Stimulated activated CD8-positive, alpha-beta memory T cell treated with anti-CD3 and anti-CD28 coated beads, Interleukin-15, amount 100 ng/mL, for 1 hour (primary cell): Measurements from ENCODE around the gene CDH13.

Experiments used
- DNase-seq: peaks from one replicate; pipeline ENCODE4 v3.0.0-alpha.2; 2020; ENCODE audit warnings: low read depth

The CDH13 gene

DNA sequence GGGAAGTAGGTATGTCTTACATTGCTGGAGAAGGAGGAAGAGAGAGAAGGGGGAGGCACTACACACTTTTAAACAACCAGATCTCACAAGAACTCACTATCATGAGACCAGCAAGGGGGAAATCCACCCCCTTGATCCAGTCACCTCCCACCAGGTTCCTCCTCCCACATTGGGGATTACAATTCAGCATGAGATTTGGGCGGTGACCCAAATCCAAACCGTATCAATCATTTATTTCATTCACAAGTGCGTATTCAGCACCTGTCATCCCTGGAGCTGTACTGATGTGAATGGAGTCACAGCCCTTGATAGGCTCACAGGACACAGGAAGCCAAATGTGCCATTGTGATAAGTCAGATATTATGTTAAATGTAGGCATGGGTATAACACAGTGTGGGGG lies 952.7 kb downstream of the CDH13 start:
- DNase-seq: no peak

DNA sequence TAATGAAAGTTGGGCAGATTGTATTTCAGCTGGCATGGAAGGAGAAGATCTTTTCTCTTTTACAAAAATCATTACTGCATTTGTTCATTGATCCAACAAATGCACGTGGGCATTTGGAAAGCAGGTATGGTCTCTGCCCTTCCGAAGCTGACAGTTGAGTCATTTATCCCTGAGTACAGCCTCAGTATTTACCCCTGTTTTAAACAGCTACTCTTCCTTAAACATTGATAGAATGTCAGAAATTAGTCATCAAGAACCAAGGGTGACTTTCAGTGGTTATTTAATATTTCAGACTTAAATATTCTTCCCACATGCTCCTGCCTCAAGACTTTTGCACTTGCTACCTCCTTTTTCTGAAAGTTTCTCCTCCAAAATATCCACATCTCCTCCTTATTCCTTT lies 954.3 kb downstream of the CDH13 start:
- DNase-seq: no peak

DNA sequence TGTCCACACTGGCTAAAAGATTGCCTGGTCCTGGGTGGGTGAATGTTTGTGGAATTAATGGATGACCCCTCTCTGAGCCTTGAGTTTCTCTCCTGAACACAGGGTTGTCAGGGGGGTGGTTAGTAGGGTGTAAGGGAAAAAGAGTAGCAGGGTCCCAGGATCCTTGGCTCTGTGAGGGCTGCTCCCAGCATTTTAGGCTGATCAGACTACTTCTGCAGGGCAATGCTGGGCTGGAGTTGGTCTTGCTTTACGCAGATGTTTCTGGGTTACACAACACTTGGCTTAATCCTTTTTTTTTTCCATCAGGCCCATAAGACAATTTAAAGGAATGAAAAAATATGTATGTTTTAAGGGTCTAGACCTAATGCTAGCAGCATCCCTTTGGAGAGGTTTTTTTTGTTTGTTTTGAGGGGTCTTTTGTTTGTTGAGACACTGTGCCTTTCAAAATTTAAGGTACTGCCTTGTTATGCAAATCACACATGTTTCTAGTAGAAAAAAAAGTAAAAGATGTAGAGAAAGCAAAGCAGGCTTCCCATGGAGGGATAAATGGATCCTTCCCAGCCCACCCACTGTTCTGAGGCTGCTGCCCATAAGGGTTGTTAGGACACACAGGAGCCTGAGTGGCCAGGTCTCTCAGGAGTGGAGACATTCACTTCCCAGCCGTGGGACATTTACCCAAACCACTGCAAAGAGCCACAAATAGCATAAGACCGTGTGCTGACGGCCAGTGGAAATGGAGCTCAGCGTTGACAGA lies 955.4 kb downstream of the CDH13 start:
- no peak for DNase-seq

DNA sequence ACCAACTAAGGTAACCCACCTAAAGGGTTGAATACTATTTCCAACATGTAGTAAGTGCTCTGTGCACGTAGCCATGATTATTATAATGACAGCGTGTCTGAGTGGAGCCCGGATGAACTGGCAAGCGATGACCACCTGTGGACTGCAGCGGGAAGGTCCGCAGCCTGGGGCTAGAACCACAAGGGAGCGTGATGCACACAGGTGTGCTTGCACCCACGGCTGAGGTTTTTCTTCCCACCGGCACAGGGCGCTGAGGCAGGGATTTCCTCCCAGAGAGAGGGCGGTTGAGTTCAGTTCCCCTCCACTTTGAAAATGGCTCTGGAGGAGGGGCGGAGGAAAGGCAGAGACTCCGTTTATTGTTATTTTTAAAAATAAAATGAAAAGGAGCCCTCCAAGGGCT lies 959.3 kb downstream of the CDH13 start:
- DNase-seq: no peak

DNA sequence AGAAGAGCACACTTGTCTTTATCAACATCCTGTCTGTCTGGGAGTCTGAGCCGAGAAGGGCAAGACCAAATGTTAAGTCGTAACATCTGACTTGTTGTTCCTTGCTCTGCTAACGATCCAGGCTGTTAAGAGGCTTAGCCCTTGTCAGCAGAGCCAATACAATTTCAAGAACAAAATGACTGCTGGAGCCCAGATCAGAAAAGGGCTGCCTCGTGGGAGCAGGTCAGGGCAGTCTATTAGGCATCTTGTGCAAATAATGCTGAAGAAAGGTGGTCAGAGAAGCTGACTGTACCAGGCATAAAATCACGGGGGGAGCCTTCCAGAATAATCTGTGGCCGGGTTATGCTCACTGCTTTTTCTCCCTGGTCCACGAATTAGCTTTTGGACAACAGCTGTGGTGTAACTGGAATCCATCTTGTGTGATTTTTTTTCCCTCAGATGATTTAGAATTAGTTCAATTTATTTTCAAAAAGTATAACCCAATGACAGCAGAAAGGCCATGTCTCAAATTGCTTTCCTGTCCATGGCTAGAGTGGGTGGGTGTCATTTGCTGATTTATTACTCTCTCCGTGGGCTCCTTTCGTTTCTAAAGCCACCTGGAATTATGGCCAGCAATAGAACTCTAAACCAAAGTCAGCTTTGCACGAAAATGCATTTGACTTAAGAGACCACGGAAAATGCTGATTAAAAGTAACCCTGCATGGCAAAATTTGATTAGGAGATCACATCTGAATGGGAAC lies 959.9 kb downstream of the CDH13 start:
- no peak for DNase-seq

DNA sequence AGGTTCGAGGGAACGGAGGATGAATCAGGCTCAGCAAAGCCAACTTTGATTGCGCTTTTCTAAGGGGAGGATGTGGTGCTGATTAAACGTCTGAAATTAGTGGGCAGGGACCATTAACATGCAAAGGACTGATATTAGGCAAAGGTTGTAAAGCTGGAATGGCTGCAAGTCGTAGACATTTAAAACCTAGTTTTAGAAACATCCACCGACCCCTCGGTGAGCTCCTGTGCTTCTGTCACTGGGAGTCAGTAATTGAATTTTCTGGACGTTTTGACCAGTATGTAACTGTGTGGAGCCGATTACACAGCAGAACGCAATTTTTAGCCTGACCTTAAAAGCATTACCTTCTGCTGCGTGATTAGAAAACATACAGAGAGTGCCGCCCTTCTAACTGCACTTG lies 960.4 kb downstream of the CDH13 start:
- DNase-seq: no peak

DNA sequence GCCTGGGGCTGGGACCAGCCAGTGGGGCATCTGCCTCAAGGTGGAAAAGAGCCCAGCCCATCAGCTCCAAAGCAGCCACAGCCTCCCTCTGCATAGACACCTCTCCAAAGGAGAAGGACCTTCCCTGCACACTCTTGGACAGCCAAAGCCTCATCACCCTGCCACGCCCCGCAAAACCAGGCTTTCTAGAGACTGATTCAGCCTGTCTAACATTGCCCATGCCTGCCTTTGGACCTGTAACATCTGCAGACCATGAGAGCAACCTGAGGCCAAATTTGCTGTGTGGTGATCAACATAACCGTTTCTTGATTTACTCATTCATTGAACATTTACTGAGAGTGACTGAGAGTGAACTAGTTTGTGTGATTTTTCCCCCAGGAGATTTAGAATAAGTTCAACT lies 961.3 kb downstream of the CDH13 start:
- DNase-seq: no peak

DNA sequence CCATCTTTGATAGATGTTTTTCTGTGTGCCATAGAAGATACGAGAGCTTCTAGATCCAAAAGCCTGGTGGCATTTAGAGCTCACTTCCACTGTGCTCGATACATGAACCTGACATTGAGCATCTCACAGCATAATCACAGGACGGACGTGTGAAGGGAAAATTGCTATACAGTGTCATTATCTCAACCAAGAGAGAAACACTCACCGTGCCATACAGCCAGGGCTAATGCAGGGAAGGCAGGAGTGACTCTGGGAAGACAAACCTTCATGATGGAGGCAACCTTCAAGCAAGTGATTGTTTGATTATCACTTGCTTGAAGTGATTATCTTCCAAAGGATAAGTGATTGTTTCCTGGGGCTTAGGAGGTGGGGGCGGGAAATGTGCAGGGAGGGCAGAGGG lies 962.8 kb downstream of the CDH13 start:
- DNase-seq: no peak

DNA sequence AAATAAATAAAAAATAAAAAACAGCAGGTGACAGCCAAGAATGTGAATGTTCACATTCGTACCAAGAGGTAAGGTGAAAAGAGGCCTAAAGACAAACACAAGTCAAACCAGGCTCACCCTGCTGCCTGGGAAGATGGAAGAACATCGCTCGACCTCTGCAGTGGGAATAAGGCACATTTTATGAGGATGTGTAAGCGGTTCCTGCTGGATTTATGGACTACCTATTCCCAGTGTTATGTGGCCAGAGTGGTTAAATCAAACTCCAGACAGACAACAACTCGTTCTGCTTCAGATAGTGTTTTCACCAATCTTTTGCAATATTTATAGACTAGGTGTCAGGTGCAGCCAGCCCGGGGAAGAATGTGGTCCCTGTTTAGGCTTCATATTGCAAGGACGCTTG lies 966.0 kb downstream of the CDH13 start:
- no peak for DNase-seq

DNA sequence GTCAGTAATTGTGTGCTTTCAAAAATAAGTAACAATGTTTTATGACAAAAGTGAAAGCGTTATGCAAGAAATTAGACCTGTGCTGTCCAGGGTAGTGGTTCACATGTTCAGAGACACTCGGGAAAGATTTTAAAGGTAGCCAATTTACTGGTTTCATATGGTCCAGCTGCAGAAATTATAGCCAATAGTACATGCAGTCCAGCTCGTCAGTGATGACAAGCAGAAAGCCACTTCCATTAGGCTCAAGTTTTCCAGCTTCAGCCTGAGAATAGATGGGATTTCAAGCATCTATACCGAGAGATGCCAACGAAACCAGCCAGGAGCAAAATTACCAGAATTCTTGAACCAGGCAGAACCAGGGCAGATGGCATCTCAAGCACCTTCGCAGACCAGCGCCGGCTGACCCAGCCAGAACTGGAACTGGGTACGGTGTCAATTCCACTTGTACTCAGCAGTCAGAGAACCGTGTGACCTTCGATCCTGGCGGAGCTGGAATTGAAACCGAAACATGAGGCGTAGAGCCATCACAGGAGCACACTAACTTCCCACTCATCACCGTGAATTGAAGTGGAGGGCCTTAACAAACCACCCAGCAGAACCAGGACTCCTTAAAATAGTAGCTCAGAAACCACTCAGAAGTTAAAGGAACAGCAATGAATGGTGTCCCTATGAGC lies 973.2 kb downstream of the CDH13 start:
- no peak for DNase-seq

DNA sequence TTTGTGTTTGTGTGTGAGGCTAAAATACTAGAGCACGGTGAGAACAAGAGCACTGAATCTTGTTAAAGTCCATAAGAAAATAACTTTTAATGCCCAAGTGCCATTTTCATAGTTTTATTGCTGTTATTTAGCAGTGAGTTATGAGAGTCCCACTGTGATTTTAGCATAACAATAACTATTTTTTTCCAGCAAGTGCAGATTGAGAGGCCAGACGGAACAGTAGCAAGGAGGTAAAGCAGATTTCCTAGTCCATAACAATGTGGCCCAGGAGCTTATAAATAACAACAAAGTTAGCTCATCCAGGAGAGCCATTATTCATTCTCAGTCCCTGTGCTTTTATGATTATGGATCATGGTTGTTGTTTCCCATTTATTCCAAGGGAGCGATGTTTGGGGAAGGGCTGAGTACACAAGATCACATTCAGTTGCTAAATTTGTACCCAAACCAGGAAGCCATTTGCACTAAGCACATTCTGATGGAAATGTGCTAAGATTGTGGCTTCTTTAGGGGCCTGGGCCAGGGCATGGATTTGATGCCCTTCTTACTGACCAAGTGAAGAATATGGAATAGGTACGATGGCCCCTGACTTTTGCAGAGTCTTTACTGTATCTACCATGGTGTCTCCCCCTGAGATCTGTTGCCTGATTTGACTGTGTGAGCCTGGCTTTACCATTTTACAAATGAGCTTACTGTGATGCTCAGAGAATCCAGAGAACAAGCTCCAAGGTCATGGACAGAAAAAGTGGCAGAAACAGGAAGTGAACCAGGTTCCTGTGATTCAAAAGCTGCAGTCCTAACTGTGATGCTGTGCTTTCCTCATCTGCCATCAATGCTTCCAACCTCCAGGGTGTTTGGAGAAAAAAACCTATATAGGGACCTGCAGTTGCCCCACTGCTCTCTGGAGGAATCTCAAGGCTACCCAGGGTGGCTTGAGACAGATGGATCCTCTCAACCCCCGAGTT lies 976.3 kb downstream of the CDH13 start:
- no peak for DNase-seq

DNA sequence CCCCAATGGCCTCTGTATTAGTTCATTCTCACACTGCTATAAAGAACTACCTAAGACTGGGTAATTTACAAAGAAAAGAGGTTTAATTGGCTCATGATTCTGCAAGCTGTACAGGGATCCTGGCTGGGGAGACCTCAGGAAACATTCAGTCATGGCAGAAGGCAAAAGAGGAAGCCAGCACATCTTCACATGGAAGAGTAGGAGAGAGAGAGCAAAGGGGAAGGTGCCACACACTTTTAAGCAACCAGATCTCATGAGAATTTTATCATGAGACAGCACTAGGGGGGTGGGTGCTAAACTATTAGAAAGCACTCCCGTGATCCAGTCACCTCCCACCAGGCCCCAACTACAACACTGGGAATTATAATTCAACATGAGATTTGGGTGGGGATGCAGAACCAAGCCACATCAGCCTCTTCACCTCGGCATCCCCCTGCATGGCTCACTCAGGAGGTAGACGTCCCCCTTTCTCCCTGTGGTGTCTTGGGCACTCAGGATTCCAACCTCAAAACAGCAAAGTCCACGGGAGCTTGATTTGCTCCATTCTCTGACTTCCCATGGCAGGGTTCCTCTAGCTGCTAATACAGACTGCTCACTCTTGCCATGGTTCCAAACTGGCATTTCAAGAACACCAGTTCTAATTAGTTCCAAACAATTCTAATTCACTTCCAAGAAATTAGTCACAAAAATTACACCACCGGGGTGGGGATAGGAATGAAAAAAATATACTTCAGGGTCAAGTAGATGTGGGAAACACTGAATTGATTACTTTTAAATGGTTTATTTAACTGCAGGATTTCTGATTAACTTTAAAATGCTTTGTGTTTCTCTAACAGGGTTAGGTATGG lies 977.2 kb downstream of the CDH13 start:
- no peak for DNase-seq

DNA sequence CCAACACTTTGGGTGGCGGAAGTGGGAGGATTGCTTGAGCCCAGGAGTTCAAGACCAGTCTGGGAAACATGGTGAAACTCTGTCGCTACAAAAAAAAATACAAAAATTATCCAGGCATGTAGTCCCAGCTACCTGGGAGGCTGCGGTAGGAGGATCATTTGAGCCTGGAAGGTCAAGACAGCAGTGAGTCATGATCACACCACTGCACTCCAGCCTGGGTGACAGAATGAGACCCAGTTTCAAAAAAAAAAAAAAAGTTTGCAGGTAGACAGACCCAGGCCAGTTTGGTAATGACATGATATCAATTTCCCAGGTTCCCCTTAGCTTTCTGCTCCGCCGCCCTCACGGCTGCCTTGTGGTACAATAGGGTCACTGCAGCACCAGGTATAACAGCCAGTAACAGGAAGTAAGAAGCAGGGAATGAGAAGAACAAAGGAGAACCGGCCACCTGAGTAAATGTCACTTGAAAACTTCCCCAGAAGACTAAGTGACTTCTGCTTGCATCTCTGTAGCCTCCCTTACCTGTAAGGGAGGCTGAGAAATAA lies 979.8 kb downstream of the CDH13 start:
- no peak for DNase-seq

DNA sequence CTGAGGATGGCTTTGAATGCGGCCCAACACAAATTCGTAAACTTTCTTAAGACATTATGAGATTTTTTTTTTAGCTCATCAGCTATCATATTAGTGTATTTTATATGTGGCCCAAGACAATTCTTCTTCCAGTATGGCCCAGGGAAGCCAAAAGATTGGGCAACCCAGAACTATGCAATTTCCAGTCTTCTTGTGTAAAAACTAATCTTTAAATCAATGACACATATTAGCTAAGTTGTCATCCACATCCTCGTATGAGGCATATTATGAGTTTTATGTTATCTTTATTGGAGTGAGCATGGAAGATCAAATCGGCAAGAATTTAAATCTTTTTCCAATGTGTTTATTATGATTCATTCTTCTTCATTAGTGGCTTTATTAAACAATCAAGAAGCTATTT lies 982.4 kb downstream of the CDH13 start:
- DNase-seq: no peak

DNA sequence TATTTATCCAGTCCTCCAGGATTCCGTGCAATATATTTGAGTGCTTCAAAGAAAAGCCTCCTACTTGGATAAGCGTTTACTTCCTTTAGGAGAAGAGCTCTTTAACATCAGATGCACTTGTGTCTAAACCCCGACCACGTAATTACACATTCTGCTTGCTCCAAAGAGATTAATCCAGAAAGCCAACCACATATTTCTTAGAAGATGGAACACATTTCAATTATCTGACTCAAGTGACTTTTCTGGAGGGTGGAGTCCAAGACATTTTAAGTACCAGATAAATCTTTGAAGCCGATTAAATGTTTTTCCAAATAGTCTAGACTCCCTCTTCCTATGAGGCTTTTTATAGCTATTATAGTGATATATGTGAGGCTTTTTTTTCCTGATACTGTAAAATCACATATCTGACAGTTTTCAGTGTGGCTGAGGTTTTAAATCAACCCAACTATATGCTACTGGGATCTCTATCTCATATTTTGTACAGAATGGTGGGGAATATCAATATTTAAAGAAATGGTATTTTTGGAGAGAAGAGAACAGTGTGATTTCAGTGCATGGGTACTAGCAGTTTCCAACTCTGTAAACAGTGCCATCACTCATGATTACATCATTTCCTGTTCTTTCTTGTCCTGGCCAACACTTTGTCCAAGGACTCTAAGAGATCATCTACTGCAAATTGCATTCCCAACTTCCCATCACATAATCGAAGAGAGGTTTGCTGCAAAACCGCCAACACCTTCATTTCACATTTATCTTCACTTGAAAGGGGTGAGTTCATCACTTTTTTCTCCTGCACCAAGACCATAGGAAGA lies 988.6 kb downstream of the CDH13 start:
- DNase-seq: no peak

DNA sequence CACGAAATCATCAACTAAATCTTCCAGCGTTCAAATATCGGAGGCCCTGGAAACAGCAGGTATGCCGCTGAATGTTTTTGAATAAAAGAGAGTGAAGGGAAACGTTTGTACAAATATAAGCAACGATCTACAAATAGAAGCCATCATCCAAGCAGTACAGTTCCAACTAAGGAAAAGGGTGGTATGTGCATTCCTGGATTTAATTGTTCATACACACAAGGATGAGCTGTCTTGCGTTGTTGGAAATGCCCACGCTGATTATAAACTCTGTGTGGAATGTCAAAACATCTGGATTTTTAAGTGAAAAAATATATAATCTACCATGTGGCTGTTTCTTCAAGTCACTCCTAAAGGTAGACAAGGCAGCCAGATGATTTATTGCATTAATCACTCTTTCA lies 989.2 kb downstream of the CDH13 start:
- DNase-seq: no peak

DNA sequence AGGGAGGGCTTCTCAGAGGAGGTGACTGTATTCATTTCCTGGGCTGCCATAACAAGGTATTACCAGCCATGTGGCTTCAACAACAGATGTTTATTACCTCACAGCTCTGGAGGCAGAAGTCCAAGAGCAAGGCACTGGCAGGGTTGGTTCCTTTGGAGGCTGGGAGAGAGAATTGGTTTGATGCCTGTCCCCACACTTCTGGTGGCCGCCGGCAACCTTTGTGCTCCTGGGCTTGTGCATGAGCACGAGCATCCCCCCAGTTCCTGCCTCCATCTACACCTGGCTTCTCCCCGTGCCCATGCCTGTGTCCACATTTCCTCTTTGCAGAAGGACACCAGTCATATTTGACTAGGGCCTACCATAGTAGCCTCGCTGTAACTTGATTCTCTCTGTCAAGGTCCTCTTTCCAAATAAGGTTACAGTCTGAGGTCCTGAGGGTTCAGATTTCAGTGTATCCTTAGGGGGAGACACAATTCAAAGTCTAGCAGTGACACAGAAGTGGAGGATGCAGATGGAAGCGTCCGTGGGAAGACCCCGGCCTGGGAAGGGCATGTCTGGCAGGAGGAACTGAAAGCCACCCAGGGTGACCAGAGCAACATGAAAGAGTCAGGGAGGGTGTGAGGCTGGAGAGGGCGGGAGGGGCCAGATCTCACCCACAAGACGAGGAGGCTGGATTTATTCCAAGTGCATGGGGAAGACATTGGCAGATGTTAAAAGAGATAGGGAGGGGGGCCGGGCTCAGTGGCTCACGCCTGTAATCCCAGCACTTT lies 992.8 kb downstream of the CDH13 start:
- DNase-seq: no peak

DNA sequence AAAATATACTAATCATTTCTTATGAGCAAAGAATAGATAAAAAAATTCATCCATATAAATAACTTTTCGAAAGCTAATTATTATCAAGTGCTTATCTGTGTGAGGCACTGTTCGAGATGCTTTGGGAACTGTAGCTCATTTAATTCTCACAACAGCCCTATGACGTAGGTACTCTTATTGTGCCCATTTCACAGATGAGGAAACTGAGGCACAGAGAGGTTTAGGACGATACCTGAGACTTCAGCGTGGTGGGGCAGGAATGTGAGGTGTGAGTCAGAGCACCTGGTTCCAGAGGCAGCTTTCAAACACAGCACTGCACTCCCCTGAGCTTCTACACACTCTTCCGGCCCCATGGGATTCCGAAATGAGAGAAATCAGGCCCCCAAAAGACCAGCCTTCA lies 995.2 kb downstream of the CDH13 start:
- DNase-seq: no peak

DNA sequence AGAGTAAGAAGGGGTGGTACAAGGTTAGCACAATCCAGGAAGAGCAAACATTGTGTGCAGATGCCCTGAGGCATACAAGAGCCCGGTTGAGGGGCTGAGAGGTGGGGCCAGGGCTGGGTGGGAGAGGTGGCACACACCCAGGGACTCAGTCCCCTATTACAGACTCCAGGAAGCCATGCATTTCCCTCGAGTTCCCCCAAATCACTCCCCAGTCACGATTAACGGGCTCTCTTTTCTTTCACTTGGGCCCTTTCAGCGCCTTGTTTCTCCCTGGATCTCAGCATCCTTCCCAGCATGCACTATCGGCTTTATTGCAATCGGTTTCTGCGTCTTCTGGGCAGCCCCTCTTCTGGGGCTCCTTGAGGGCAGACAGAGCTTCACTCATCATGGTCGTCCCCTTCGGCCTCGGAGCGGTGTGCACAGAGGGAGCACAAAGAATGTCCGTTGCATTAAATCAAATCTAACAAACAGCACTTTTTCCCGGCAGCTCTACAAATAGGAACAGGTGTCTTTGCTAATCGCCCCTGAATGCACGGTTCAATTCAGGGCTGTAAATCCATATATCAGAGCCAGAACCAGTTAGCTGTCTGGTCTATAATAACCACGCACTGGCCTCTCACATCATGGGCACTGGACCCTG lies 996.4 kb downstream of the CDH13 start:
- DNase-seq: no peak
